Tibial nerve (tissue), 4 donors: ENCODE data around the gene GNAI2. TPM values are rescaled to one million over a fixed set of nuclear protein-coding genes. Genes with fewer than 3 reads are reported as not detected.
A peak's percentile ranks its signal among the peaks of the same experiment; 100 is the strongest.
"Not testable (repeated sequence)": the region's sequence is repeated elsewhere in the genome, so short reads cannot be mapped to it uniquely, and the experiment has no call there.

Experiments
- DNase-seq, 2 donors: peaks; one replicate each; pipeline ENCODE4 v3.0.0-alpha.2; 2019; ENCODE audit warnings: low spot score in 2 of 2
- H3K27ac ChIP-seq, 4 donors: fragments of 200-600 bp; sonication (generic) in 3 of 4; one replicate each; pipeline ENCODE4 v1.5.1; 2017 to 2019; ENCODE audit warnings: mild to moderate bottlenecking in 1 of 4
- H3K27me3 ChIP-seq, 2 donors: fragments of 200-600 bp; sonication (generic) in 1 of 2; one replicate each; pipeline versions ENCODE4 v1.5.1 to v1.6.0; 2017 to 2019
- H3K36me3 ChIP-seq, 3 donors: fragments of 200-600 bp; sonication (generic); one replicate each; pipeline ENCODE4 v1.5.1; 2018 to 2019
- H3K4me1 ChIP-seq, 4 donors: fragments of 200-600 bp; sonication (generic) in 3 of 4; one replicate each; pipeline ENCODE4 v1.5.1; 2017 to 2019
- H3K4me3 ChIP-seq, 4 donors: fragments of 200-600 bp; sonication (generic) in 3 of 4; one replicate each; pipeline ENCODE4 v1.5.1; 2017 to 2019; ENCODE audit warnings: mild to moderate bottlenecking in 1 of 4, moderate library complexity in 1 of 4
- H3K9me3 ChIP-seq, 4 donors: fragments of 200-600 bp; sonication (generic) in 3 of 4; one replicate each; pipeline ENCODE4 v1.5.1; 2017 to 2019
- CTCF ChIP-seq, 5 experiments: fragments of 200-600 bp in 3 of 5; fragments of 450-650 bp in 2 of 5; sonication (generic) in 3 of 5; IDR thresholded peaks; one replicate each; pipeline ENCODE4 v1.5.1; 2016 to 2019; ENCODE audit warnings: antibody characterized with exemption in 5 of 5, mild to moderate bottlenecking in 3 of 5, moderate library complexity in 2 of 5
- EP300 ChIP-seq, 2 donors: sonication (generic); formaldehyde crosslinking; IDR thresholded peaks; one replicate each; pipeline ENCODE4 v1.6.1; 2017; ENCODE audit warnings: antibody characterized with exemption in 2 of 2, mild to moderate bottlenecking in 1 of 2
- POLR2A ChIP-seq, 2 donors: fragments of 450-650 bp; IDR thresholded peaks; one replicate each; pipeline ENCODE4 v1.6.1; 2017; ENCODE audit warnings: antibody characterized with exemption in 2 of 2, mild to moderate bottlenecking in 2 of 2, moderate library complexity in 2 of 2
- WGBS, 2 donors: methylation state at CpG; one replicate each; pipeline ENCODE4 v1.1.5; 2018; 5-methylcytosine and 5-hydroxymethylcytosine counted together
- total RNA-seq, 4 donors: library from RNA; depleted of rRNA; stranded (reverse); fragments of >200 nt; gene quantifications; one replicate each; pipeline ENCODE4 v1.1.0, GENCODE V29; 2016

GNAI2 gene
- total RNA-seq, 4 donors from 2014 or later, result 201 to 265 (median 243) TPM

- Histone ChIP-seq H3K4me3 (peak overlapping the region; percentile 45 to 63 (median 48)), H3K4me1 (peaks cover 0 to 100% (median 72%) of the 10 kb centered on the region in 4 donors), H3K36me3 (no peaks in the 10 kb centered on the region), H3K9me3 (no peaks in the 10 kb centered on the region), H3K27me3 (no peaks in the 10 kb centered on the region), H3K27ac (peak overlapping the region; percentile 85 to 98 (median 97))
- WGBS, 2 donors, result 38 to 41% methylated on average over 4 of the region's 4 CpGs
- DNase-seq, result no peak
- TF ChIP-seq EP300 (IDR thresholded peaks at IDR 0.05), result no peak
- TF ChIP-seq POLR2A (IDR thresholded peaks at IDR 0.05), result no peak
Measured at GRCh38 chr3:50269460-50269859, 33.5 kb downstream of the GNAI2 start.

- Histone ChIP-seq H3K4me1 (peaks cover 0 to 100% (median 74%) of the 10 kb centered on the region in 4 donors), H3K27ac (peak overlapping the region; percentile 85 to 98 (median 97)), H3K36me3 (no peaks in the 10 kb centered on the region), H3K27me3 (peaks cover 0 to 3% of the 10 kb centered on the region in 2 donors), H3K4me3 (peak overlapping the region; percentile 45 to 63 (median 48)), H3K9me3 (no peaks in the 10 kb centered on the region)
- no peak for TF ChIP-seq POLR2A (IDR thresholded peaks at IDR 0.05)
- TF ChIP-seq EP300 (IDR thresholded peaks at IDR 0.05), result no peak
- TF ChIP-seq CTCF (IDR thresholded peaks at IDR 0.05), result peak in 1 of 5 experiments; percentile 14
- no peak for DNase-seq
- WGBS, 2 donors, result 0 to 100% methylated on average over 1 of the region's 8 CpGs
Measured at GRCh38 chr3:50269977-50270413, 34.0 kb downstream of the GNAI2 start.

GRCh38 chr3:50270422-50271224, 34.6 kb downstream of the GNAI2 start:
- Histone ChIP-seq H3K36me3 (peaks cover 0 to 4% (median 0%) of the 10 kb centered on the region in 3 donors), H3K27me3 (peaks cover 0 to 8% of the 10 kb centered on the region in 2 donors), H3K4me3 (peak overlapping the region; percentile 45 to 63 (median 48)), H3K4me1 (peaks cover 0 to 100% (median 73%) of the 10 kb centered on the region in 4 donors), H3K9me3 (no peaks in the 10 kb centered on the region), H3K27ac (peak overlapping the region; percentile 85 to 98 (median 97))
- TF ChIP-seq CTCF (IDR thresholded peaks at IDR 0.05), result no peak
- TF ChIP-seq EP300 (IDR thresholded peaks at IDR 0.05), result peak in 1 of 2 donors; percentile 68
- TF ChIP-seq POLR2A (IDR thresholded peaks at IDR 0.05), result peak in 1 of 2 donors; percentile 14
- 25 to 44% methylated on average over 17 to 18 of the region's 19 CpGs for WGBS, 2 donors
- DNase-seq, result no peak

- 36 to 49% methylated on average over 10 of the region's 10 CpGs for WGBS, 2 donors
- peaks cover 0 to 12% (median 0%) of the 10 kb centered on the region in 3 donors for H3K36me3 ChIP-seq
- no peak for DNase-seq
- H3K4me3 ChIP-seq, result peak overlapping the region; percentile 37 to 63 (median 46)
- peaks cover 0 to 15% of the 10 kb centered on the region in 2 donors for H3K27me3 ChIP-seq
- H3K4me1 ChIP-seq, result peaks cover 0 to 100% (median 69%) of the 10 kb centered on the region in 4 donors
- no peaks in the 10 kb centered on the region for H3K9me3 ChIP-seq
- peak overlapping the region; percentile 85 to 98 (median 97) for H3K27ac ChIP-seq
- no peak for TF ChIP-seq POLR2A (IDR thresholded peaks at IDR 0.05)
- no peak for TF ChIP-seq CTCF (IDR thresholded peaks at IDR 0.05)
- no peak for TF ChIP-seq EP300 (IDR thresholded peaks at IDR 0.05)
Measured at GRCh38 chr3:50271314-50271936, 35.4 kb downstream of the GNAI2 start.

- 50 to 54% methylated on average over 10 of the region's 10 CpGs for WGBS, 2 donors
- H3K4me3 ChIP-seq, result peak overlapping the region in 2 of 4 donors; percentile 37 to 50
- peak overlapping the region; percentile 85 to 98 (median 97) for H3K27ac ChIP-seq
Measured at GRCh38 chr3:50272538-50272910, 36.5 kb downstream of the GNAI2 start.

More at GRCh38 chr3:50272538-50272910, 36.5 kb downstream of the GNAI2 start:
- not testable (repeated sequence) for DNase-seq, H3K9me3 ChIP-seq
- H3K4me1 ChIP-seq, result peaks cover 0 to 91% (median 61%) of the 10 kb centered on the region in 4 donors
- H3K27me3 ChIP-seq, result peaks cover 0 to 15% of the 10 kb centered on the region in 2 donors
- peaks cover 0 to 19% (median 0%) of the 10 kb centered on the region in 3 donors for H3K36me3 ChIP-seq
